Pancreas (tissue), 10 donors: ENCODE measurements around the gene SH2B2. TPM values are rescaled to one million over a fixed set of nuclear protein-coding genes. Genes with fewer than 3 reads are reported as not detected.

Source experiments
- ATAC-seq, 4 donors: fragments of 200-7000 bp; cut with Tn5 transposase; one replicate each; pipeline versions ENCODE4 v1.8.0 to v1.9.1; 2020; ENCODE audit warnings: mild to moderate bottlenecking in 4 of 4, moderate library complexity in 4 of 4
- DNase-seq, 6 donors: peaks; one replicate each; pipeline ENCODE4 v3.0.0-alpha.2; 2020
- FAIRE-seq: peaks from 2 replicates; lab custom pipeline; 2012; peaks lifted over from hg19 to GRCh38; lab: Jason Lieb, UNC
- H3K27ac ChIP-seq, 4 donors: fragments of 200-600 bp; sonication (generic); 1 replicate in 3 of 4; 2 replicates in 1 of 4; pipeline versions ENCODE4 v1.5.0 to v1.8.0; 2020
- H3K27me3 ChIP-seq, 4 donors: fragments of 200-600 bp; one replicate each; pipeline ENCODE4 v1.8.0; 2021
- H3K36me3 ChIP-seq, 3 donors: fragments of 200-600 bp; sonication (generic) in 1 of 3; one replicate each; pipeline versions ENCODE4 v1.5.0 to v1.8.0; 2020 to 2021
- H3K4me1 ChIP-seq, 3 donors: fragments of 200-600 bp; one replicate each; pipeline ENCODE4 v1.8.0; 2021
- H3K4me3 ChIP-seq, 4 donors: fragments of 200-600 bp; sonication (generic) in 2 of 4; one replicate each; pipeline versions ENCODE4 v1.5.0 to v1.8.0; 2020 to 2021
- H3K9me3 ChIP-seq, 4 donors: fragments of 200-600 bp; one replicate each; pipeline ENCODE4 v1.8.0; 2021
- CTCF ChIP-seq, 4 donors: fragments of 200-600 bp; sonication (generic) in 3 of 4; IDR thresholded peaks; one replicate each; pipeline versions ENCODE4 v1.5.0 to v1.8.0; 2021; ENCODE audit warnings: antibody characterized with exemption in 4 of 4
- WGBS, 2 donors: extraction: QIAGEN DNeasy Blood & Tissue Kit; methylation state at CpG; one replicate each; pipeline ENCODE4 v1.1.7; 2013; 5-methylcytosine and 5-hydroxymethylcytosine counted together
- intact Hi-C, 3 donors: fragments of 100-400 bp; cut with DNase I; formaldehyde crosslinking; loops; one replicate each; pipeline versions ENCODE4 v1.11.1 to v1.14.2; 2022
- polyA plus RNA-seq, 2 donors: library from polyadenylated mRNA; stranded (reverse); fragments of 200-250 nt; gene quantifications; one replicate each; pipeline ENCODE4 v1.2.3, GENCODE V29; 2013
- total RNA-seq, 6 donors: library from RNA; stranded (reverse); fragmentation: NEBNext Ultra II Directional in 4 of 6; extraction: Animal tissue kit (Norgen Biotek cat#: 25700) in 4 of 6; gene quantifications; one replicate each; pipeline versions ENCODE4 v1.2.1 to v1.2.4, GENCODE V29; 2021 to 2023
- donor health status: healthy with polysubstance abuse.
- donor health status: DM: no; HTN: no; CAD: no; lungs with moderate emphysema.
- donor health status: DM: no; HTN: no; CAD: no.
- donor health status: control.
- donor health status: control.
- donor health status: Bipolar disorder and iron deficiency.
- donor health status: DM: yes; HTN: yes; CAD: no.
- donor health status: DM: no; HTN: no; CAD: no.
- donor health status: DM: no; HTN: no; CAD: no.
- donor health status: DM: yes; HTN: yes; CAD: no.

The SH2B2 gene
- total and polyA plus RNA-seq, 8 donors, result 1.3 to 5.1 (median 2.1) TPM

GRCh38 chr7:102303669-102304422 is 17.2 kb downstream of the SH2B2 start:
- no peak for ATAC-seq
- H3K4me3 ChIP-seq, result no peak overlapping the region
- no peak for FAIRE-seq
- TF ChIP-seq CTCF (IDR thresholded peaks at IDR 0.05), result no peak
- H3K9me3 ChIP-seq, result no peaks in the 10 kb centered on the region
- H3K4me1 ChIP-seq, result no peaks in the 10 kb centered on the region
- peak in 1 of 6 donors; percentile 30 for DNase-seq
- no peaks in the 10 kb centered on the region for H3K27me3 ChIP-seq
- intact Hi-C loops, result no loop called here
- no peaks in the 10 kb centered on the region for H3K36me3 ChIP-seq
- WGBS, 2 donors, result 79% methylated on average over 13 of the region's 13 CpGs
- no peak overlapping the region for H3K27ac ChIP-seq

GRCh38 chr7:102304668-102305067 is 18.0 kb downstream of the SH2B2 start:
- Histone ChIP-seq H3K4me3 (no peak overlapping the region), H3K9me3 (no peaks in the 10 kb centered on the region), H3K27ac (no peak overlapping the region), H3K27me3 (no peaks in the 10 kb centered on the region), H3K4me1 (no peaks in the 10 kb centered on the region), H3K36me3 (no peaks in the 10 kb centered on the region)
- peak in 1 of 6 donors; percentile 55 for DNase-seq
- WGBS, 2 donors, result 82% methylated on average over 11 of the region's 11 CpGs
- no peak for ATAC-seq
- intact Hi-C loops, result no loop called here
- no peak for FAIRE-seq
- no peak for TF ChIP-seq CTCF (IDR thresholded peaks at IDR 0.05)

- TF ChIP-seq CTCF (IDR thresholded peaks at IDR 0.05), result no peak
Measured at GRCh38 chr7:102305414-102306268, 19.0 kb downstream of the SH2B2 start.

GRCh38 chr7:102306916-102307677 is 20.4 kb downstream of the SH2B2 start:
- no peak for FAIRE-seq
- H3K27ac ChIP-seq, result no peak overlapping the region

More at GRCh38 chr7:102305414-102306268, 19.0 kb downstream of the SH2B2 start:
- Histone ChIP-seq H3K4me3 (no peak overlapping the region), H3K27me3 (no peaks in the 10 kb centered on the region), H3K36me3 (no peaks in the 10 kb centered on the region), H3K4me1 (no peaks in the 10 kb centered on the region), H3K9me3 (no peaks in the 10 kb centered on the region), H3K27ac (no peak overlapping the region)
- WGBS, 2 donors, result 86 to 90% methylated on average over 17 of the region's 17 CpGs
- no peak for ATAC-seq
- no peak for DNase-seq
- no peak for FAIRE-seq
- intact Hi-C loops, result no loop called here

More at GRCh38 chr7:102306916-102307677, 20.4 kb downstream of the SH2B2 start:
- intact Hi-C loops, result no loop called here
- ATAC-seq (peak in 3 of 4 donors; percentile 63 to 84 (median 64)), DNase-seq (peak in 2 of 6 donors; percentile 49 to 60)
- WGBS, 2 donors, result 58 to 60% methylated on average over 17 of the region's 17 CpGs
- no peak for TF ChIP-seq CTCF (IDR thresholded peaks at IDR 0.05)
- Histone ChIP-seq H3K4me1 (no peaks in the 10 kb centered on the region), H3K4me3 (no peak overlapping the region), H3K36me3 (no peaks in the 10 kb centered on the region), H3K9me3 (no peaks in the 10 kb centered on the region), H3K27me3 (no peaks in the 10 kb centered on the region)
